Effector memory CD4-positive, alpha-beta T cell (primary cell): Measurements from ENCODE around the gene C10orf67.

Experiments used
- DNase-seq, 3 donors: peaks; one replicate each; pipeline ENCODE4 v3.0.0-alpha.2; 2020
- H3K27ac ChIP-seq: 2 replicates; pipeline ENCODE4 v1.7.0; 2013; ENCODE audit warnings: mild to moderate bottlenecking, low read length, moderate library complexity; ENCODE audit not compliant: insufficient read depth, poor library complexity, severe bottlenecking
- H3K27me3 ChIP-seq: replicated peaks from 2 replicates; pipeline ENCODE4 v1.7.0; 2013; ENCODE audit warnings: mild to moderate bottlenecking, low read length; ENCODE audit not compliant: insufficient read depth, control insufficient read depth, poor library complexity, severe bottlenecking
- H3K36me3 ChIP-seq: 2 replicates; pipeline ENCODE4 v1.7.0; 2013; ENCODE audit warnings: mild to moderate bottlenecking, low read length, moderate library complexity; ENCODE audit not compliant: control insufficient read depth, insufficient read depth
- H3K4me1 ChIP-seq: 2 replicates; pipeline ENCODE4 v1.7.0; 2013; ENCODE audit warnings: low read length, mild to moderate bottlenecking; ENCODE audit not compliant: control insufficient read depth, insufficient read depth, poor library complexity, severe bottlenecking
- H3K4me3 ChIP-seq: 2 replicates; pipeline ENCODE4 v1.7.0; 2013; ENCODE audit warnings: low read length, low read depth, mild to moderate bottlenecking; ENCODE audit not compliant: insufficient read depth, poor library complexity, severe bottlenecking
- H3K9me3 ChIP-seq: 2 replicates; pipeline ENCODE4 v1.7.0; 2013; ENCODE audit warnings: mild to moderate bottlenecking, low read length, moderate library complexity; ENCODE audit not compliant: control insufficient read depth

Gene C10orf67

DNA sequence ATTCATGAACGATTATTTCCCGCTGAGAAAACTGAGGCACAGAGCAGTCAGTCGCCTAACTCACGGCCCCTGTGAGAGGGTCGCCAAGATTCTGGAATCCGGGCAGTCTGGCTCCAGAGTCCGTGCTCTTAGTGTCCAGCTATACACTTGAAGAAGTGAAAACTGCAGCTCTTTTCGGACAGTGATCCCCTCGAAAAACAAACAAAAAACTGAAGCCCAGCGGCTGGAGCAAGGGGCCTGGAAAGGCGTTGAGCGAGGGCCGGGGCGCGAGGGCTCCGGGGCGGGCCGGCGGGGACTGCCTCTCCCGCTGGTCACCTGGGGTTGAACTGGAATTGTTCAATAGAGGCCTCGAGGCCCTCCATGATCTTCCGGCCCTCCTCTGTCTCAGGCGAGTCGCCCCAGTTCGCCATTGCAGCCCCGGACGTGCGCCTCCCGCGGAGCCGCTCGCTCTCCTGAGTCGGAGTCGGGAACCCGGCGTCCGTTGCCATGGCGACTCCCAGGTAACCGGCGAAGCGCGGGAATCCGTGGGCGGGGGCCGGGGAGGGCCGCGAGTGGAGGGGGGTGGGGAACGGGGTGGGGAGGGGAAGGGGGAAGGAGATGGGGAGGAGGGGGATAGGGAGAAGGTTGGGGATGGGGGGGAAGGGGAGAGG, 881 bp downstream of the C10orf67 start:
- Histone ChIP-seq H3K27me3 (no peaks in the 10 kb centered on the region), H3K36me3 (no peaks in the 10 kb centered on the region), H3K9me3 (no peaks in the 10 kb centered on the region), H3K27ac (no peak overlapping the region), H3K4me3 (peak overlapping the region; percentile 67), H3K4me1 (peaks cover 12% of the 10 kb centered on the region)
- DNase-seq: peak in 1 of 3 donors; percentile 45

DNA sequence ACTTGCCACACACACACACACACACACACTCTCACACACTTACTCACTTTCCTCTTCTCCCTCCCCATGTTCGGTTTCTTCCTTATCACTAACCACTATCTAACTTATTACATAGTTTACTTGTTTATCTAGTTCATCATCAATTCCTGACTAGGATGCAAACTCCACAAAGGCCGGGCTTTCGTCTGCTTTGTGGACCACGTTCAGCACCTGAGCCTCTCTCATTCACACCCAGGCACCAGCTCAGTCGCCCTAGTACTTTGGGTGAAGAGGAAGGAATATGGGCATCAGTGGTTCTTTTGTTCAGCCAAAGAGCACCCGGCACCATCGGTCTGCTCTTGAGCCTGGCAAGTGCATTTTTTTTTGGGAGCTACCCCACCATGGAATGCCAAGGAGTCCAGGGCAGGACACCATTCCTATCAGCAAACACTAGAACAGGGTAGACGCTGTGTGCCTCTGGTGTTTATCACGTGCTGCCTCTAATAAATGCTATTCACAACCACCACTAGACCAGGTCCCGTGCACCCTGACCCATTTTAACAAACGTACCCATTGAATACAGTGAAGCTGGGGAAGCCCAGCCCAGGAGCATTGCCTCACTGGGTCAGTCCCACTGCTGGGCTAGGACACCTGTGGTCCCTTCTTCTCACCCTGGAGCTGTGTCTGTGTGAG, 2.2 kb downstream of the C10orf67 start:
- Histone ChIP-seq H3K4me3 (no peak overlapping the region), H3K9me3 (no peaks in the 10 kb centered on the region), H3K36me3 (no peaks in the 10 kb centered on the region), H3K27ac (no peak overlapping the region), H3K27me3 (no peaks in the 10 kb centered on the region), H3K4me1 (peaks cover 12% of the 10 kb centered on the region)
- peak in 1 of 3 donors; percentile 31 for DNase-seq

DNA sequence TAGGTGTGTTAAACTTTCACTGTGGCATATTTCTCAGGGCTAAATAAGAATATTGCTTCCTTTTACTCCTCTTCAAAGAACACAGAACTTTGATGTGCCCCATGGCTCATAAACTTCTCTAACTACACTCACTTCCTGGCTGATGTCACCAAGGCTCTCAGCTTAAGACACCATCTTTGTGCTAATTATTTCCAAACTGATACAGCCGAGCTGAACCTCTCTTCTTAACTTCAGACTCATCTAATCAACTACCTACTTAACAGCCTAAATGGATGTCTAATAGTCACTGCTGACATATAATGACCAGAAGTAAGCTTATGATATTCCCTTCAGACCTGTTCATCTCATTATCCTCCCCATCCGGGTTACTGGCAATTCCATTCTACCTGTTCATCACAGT, 3.6 kb downstream of the C10orf67 start:
- Histone ChIP-seq H3K4me3 (no peak overlapping the region), H3K9me3 (no peaks in the 10 kb centered on the region), H3K36me3 (no peaks in the 10 kb centered on the region), H3K4me1 (peaks cover 12% of the 10 kb centered on the region), H3K27ac (no peak overlapping the region), H3K27me3 (no peaks in the 10 kb centered on the region)
- DNase-seq: no peak

DNA sequence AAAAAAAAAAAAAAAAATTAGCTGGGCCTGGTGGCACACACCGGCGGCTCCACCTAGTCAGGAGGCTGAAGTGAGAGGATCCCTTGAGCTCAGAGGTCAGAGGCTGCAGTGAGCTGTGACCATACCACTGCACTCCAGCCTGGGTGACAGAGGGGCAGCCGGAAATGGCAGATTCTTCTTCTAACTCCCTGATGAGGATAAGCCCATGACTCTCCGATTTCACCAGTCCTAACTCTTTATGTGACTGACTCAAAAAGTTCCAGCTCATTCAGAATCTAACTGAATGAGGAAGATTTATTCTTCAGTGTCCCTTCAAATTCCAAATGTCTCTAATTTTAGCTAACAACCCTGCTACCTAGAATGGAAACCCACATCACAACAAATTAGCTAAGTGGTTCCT, 4.2 kb downstream of the C10orf67 start:
- no peak overlapping the region for H3K4me3 ChIP-seq
- no peaks in the 10 kb centered on the region for H3K9me3 ChIP-seq
- no peaks in the 10 kb centered on the region for H3K27me3 ChIP-seq
- DNase-seq: no peak
- no peak overlapping the region for H3K27ac ChIP-seq
- H3K36me3 ChIP-seq: no peaks in the 10 kb centered on the region
- peaks cover 12% of the 10 kb centered on the region for H3K4me1 ChIP-seq

DNA sequence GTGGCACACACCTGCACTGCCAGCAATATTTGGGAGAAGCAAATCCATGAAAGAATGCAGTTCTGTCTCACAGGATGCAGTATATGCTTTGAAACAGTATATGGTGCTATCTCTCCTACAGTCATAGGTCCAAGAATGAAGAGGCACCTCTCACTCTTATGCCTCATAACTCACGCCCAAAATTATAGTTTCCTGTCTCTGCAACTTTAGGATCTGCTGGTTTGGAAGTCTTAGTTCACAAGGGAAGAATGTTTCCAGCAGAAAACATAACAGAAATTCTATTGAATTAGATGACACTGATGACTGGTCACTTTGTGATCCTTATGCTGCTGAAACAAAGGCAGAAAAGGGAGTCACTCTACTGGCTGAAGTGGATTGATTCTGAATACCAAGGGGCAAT, 5.7 kb downstream of the C10orf67 start:
- no peaks in the 10 kb centered on the region for H3K36me3 ChIP-seq
- no peak overlapping the region for H3K4me3 ChIP-seq
- H3K27ac ChIP-seq: no peak overlapping the region
- no peaks in the 10 kb centered on the region for H3K9me3 ChIP-seq
- DNase-seq: no peak
- H3K27me3 ChIP-seq: no peaks in the 10 kb centered on the region
- H3K4me1 ChIP-seq: peaks cover 12% of the 10 kb centered on the region

DNA sequence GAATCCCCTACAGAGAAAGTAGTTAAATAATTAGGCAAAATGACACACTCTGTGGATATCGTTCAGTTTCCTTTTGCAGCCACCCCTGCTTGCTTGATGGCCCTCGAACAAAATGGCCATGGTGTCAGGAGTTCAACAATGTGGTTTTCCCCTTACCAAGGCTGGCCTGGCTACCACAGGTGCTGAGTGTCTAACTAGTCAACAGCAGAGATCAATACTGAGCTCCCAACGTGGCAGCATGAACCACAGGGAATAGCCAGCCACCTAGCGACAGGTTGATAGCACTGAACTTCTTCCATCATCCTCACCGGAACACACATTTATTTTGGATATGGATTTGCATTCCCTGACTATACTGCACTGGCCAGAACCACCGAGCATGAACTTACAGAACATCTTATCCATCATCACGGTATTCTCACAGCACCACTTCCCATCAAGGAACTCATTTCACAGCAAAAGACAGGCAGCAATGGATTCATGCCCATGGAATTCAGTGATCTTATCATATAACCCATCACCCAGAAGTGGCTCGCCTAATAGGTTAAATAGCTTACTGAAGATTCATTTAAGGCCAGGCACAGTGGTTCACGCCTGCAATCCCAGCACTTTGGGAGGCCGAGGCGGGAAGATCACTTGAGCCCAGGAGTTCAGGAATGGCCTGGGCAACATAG, 6.3 kb downstream of the C10orf67 start:
- Histone ChIP-seq H3K27me3 (no peaks in the 10 kb centered on the region), H3K36me3 (no peaks in the 10 kb centered on the region), H3K27ac (no peak overlapping the region), H3K4me3 (no peak overlapping the region), H3K4me1 (peaks cover 8% of the 10 kb centered on the region), H3K9me3 (no peaks in the 10 kb centered on the region)
- no peak for DNase-seq

DNA sequence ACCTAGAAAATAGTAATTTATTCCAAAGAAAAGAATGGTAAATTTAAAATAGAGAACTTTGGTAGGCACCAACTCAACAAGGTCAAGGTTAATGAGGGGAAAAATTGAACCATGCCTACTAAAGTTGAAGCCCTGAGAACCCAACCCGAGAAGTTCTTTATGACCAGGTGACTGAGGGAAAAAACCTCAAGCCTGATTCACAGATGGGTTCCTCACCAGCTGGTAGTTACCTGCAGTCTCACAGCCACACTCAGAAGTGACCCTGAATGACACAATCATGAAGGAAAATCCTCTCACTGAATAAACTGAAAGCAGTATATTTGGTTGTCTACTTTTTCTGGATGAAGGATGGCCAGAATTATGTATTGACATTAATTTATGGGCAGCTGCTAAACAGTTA, 7.0 kb downstream of the C10orf67 start:
- Histone ChIP-seq H3K4me1 (peaks cover 8% of the 10 kb centered on the region), H3K9me3 (no peaks in the 10 kb centered on the region), H3K36me3 (no peaks in the 10 kb centered on the region), H3K27ac (no peak overlapping the region), H3K4me3 (no peak overlapping the region), H3K27me3 (no peaks in the 10 kb centered on the region)
- no peak for DNase-seq

DNA sequence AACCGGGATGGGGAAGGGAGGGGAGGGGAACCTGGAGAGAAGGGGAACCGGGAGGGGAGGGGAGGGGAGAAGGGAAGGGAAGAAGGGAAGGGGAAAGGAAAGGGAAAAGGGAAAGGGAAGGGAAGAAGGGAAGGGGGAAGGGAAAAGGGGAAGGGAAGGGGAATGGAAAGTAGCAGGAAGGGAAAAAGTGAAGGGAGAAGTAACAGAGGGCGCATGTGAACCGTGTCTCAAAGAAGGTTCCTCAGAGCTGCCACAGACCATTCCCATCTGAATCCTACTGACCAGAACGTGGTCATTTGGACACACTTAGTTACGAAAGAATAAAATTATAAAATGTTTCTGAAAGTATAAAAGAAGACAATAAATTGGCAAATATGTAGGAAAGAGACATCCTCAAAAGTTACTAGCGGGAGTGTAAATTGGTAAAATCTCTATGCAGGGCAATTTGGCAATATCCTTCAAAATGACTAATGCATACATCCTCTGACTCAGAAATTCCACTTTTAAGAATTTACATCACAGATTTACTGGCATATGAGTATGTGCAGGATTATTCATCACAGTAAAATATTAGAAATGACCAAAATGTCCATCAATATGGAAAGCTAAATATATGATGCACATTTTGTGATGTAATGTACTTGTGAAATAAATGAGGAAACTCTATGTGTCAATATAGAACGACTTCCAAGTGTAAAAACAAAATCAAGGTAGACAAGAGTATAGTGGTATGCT, 12.9 kb downstream of the C10orf67 start:
- H3K27ac ChIP-seq: no peak overlapping the region
- DNase-seq: no peak

DNA sequence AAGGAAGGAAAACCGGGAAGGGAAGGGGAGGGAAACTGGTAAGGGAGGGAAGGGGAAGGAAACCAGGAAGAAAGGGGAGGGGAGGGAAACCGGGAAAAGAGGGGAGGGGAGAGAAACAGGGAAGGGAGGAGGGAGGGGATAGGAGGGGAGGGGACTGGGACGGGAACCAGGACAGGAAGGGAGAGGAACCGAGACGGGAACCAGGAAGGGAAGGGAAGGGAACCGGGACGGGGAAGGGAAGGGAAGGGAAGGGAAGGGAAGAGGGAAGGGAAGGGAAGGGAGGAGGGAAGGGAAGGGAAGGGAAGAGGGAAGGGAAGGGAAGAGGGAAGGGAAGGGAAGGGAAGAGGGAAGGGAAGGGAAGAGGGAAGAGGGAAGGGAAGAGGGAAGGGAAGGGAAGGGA, 13.6 kb downstream of the C10orf67 start:
- Histone ChIP-seq H3K4me3 (no peak overlapping the region), H3K27me3 (no peaks in the 10 kb centered on the region), H3K36me3 (no peaks in the 10 kb centered on the region), H3K27ac (no peak overlapping the region), H3K9me3 (no peaks in the 10 kb centered on the region), H3K4me1 (no peaks in the 10 kb centered on the region)
- DNase-seq: no peak

More for the DNA sequence above, 12.9 kb downstream of the C10orf67 start:
- no peaks in the 10 kb centered on the region for H3K27me3 ChIP-seq
- no peaks in the 10 kb centered on the region for H3K36me3 ChIP-seq
- H3K4me3 ChIP-seq: no peak overlapping the region
- H3K4me1 ChIP-seq: no peaks in the 10 kb centered on the region
- H3K9me3 ChIP-seq: no peaks in the 10 kb centered on the region
